ENCODE data around the gene TBC1D1.
A peak's percentile ranks its signal among the peaks of the same experiment; 100 is the strongest.

TBC1D1 gene

GRCh38 chr4:38154681-38155588 is 264.1 kb downstream of the TBC1D1 start:
- TF ChIP-seq, protein P1, sequence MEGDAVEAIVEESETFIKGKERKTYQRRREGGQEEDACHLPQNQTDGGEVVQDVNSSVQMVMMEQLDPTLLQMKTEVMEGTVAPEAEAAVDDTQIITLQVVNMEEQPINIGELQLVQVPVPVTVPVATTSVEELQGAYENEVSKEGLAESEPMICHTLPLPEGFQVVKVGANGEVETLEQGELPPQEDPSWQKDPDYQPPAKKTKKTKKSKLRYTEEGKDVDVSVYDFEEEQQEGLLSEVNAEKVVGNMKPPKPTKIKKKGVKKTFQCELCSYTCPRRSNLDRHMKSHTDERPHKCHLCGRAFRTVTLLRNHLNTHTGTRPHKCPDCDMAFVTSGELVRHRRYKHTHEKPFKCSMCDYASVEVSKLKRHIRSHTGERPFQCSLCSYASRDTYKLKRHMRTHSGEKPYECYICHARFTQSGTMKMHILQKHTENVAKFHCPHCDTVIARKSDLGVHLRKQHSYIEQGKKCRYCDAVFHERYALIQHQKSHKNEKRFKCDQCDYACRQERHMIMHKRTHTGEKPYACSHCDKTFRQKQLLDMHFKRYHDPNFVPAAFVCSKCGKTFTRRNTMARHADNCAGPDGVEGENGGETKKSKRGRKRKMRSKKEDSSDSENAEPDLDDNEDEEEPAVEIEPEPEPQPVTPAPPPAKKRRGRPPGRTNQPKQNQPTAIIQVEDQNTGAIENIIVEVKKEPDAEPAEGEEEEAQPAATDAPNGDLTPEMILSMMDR (IDR thresholded peaks at IDR 0.05; ENCODE audit: insufficient read depth, low read depth, low read length, missing control alignments) = no peak
- DNase-seq (ENCODE audit: low read depth) = peak; percentile 86
- H3K4me3 ChIP-seq (ENCODE audit: low read length) = no peak overlapping the region

DNA sequence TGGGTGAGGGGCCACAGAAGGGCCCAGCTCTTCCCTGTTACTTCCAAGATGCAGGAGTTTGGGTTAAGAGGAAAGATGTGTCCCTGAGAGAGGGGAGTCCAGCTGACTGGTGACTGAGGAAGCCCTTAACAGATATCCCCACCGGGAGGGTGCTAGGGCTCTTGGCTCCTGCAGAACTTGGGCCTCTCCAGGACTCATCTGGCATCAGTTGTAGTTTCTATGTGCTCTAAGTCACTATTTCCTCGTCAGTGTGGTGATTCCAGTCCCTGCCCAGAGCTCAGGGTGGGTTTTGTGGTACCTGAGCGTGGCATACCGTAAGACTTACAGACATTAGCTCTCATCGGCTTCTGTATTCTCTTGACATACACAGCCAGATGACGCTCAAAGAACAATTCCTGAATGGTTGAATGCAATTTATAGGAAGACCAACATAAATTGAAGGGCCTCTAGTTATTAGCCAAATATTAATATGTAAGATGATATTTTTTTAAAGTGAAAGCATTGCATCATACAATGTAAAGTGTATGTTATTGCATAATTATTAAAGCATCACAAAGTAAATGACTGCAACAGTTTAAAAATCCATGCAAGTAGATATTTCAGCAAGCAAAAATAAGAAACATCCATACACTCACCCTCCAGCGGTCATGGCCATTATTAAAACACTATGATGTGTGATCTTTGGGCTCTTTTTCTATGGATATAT is 264.9 kb downstream of the TBC1D1 start:
- no peak for DNase-seq (ENCODE audit: low read depth)

DNA sequence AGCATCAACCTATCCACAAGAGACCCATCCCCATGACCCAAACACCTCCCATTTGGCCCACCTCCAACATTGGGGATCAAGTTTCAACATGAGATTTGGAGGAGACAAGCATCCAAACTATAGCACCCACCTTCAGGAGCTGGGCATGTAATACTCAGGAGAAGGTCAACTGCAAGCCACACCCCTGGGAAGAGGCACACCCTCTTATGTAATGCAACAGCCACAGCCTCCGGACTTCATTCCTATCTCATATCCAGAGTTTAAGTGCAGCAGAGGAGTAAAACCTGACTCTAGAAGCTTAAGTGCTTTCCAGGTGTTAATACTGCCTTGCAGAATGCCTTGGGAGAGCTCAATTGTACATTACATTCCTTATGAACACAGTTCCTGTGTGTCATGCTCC is 266.7 kb downstream of the TBC1D1 start:
- DNase-seq (ENCODE audit: low read depth) = peak; percentile 80
- TF ChIP-seq, protein P1 (IDR thresholded peaks at IDR 0.05; ENCODE audit: insufficient read depth, low read depth, low read length, missing control alignments) = no peak
- no peak overlapping the region for H3K4me3 ChIP-seq (ENCODE audit: low read length)

More for the DNA sequence above, 264.9 kb downstream of the TBC1D1 start:
- TF ChIP-seq, protein P1 (IDR thresholded peaks at IDR 0.05; ENCODE audit: insufficient read depth, low read depth, low read length, missing control alignments) = no peak
- no peak overlapping the region for H3K4me3 ChIP-seq (ENCODE audit: low read length)

- DNase-seq (ENCODE audit: low read depth) = peak; percentile 99
- TF ChIP-seq, protein P1 (IDR thresholded peaks at IDR 0.05; ENCODE audit: insufficient read depth, low read depth, low read length, missing control alignments) = no peak
- no peak overlapping the region for H3K4me3 ChIP-seq (ENCODE audit: low read length)
These were observed 269.8 kb downstream of the TBC1D1 start for GRCh38 chr4:38160487-38161207.

GRCh38 chr4:38161208-38162113 is 270.6 kb downstream of the TBC1D1 start:
- TF ChIP-seq, protein P1 (IDR thresholded peaks at IDR 0.05; ENCODE audit: insufficient read depth, low read depth, low read length, missing control alignments) = no peak
- no peak overlapping the region for H3K4me3 ChIP-seq (ENCODE audit: low read length)
- DNase-seq (ENCODE audit: low read depth) = peak; percentile 74

DNA sequence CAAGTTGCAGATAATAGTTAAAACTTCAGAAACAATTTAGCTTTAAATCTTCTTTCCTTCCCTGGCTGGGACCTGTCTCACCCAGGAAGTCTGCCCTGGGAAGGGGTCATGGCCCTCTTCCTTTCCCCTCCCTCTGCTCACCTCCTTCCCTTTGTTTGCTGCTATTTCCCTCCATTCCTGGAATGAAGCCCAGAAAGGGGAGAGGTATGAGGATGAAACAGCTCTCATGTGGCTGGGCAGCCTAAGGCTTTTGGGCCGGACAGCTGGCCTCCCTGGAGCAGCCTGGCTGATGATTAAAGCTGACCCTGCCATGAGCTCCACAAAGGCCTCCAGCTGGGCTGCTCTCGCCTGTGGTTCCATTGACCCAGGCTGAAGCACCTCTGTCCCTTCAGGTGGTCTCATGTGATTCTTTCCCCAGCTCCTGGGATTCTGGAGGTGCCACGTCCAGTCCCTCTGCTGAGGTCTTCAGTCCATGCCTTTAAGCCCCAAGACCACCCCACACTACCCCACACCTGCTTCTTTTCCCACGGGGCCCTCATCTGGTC is 271.4 kb downstream of the TBC1D1 start:
- TF ChIP-seq, protein P1 (IDR thresholded peaks at IDR 0.05; ENCODE audit: insufficient read depth, low read depth, low read length, missing control alignments) = no peak
- peak; percentile 61 for DNase-seq (ENCODE audit: low read depth)
- no peak overlapping the region for H3K4me3 ChIP-seq (ENCODE audit: low read length)
